ENCODE results near the gene NUP188.
A peak's percentile ranks its signal among the peaks of the same experiment; 100 is the strongest.

NUP188 gene

GRCh38 chr9:129008986-129009583 lies 61.6 kb downstream of the NUP188 start:
- DNase-seq: no peak

GRCh38 chr9:129009584-129010141 lies 62.2 kb downstream of the NUP188 start:
- DNase-seq: no peak

- DNase-seq: no peak
These were observed 62.9 kb downstream of the NUP188 start for GRCh38 chr9:129010267-129010975.

DNA sequence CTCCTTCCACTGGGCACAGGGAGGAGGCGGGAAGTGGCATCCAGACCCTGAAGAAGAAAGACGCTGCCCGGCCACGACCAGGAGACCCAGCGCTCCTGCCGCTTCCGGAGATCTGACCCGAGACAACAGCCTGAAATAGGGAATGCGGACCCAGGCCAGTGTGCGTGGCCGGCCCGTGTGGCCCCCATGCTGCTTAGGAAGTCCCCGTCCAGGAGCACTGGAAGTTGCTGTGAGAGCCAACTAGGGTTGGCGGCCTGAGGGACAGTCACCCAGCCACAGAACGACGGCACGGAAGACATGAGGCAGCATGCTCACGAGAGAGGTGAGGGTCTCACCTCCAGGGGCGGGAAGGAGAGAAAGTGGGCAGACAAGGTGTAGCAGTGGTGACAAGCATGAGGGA lies 63.7 kb downstream of the NUP188 start:
- no peak for DNase-seq

DNA sequence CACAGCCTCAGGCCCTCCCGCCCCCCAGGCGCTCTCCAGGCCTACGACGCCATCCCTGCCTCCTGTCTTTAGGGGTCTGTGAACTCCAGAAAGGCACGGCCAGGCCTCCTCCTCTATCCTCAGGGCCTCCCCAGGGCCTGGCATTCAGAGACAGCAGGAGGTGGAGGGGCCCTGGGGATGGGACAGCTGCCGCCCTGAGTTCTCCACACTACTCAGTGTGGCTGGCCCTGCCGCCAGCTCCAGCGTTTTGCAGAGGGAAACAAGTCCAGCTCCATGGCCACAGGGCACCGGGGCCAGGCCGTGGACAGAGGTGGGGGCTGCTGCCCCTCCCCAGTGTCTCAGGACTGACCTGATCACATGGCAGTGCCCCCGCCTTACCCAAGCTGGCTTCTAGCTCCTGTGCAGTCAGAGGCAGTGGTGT lies 64.3 kb downstream of the NUP188 start:
- no peak for DNase-seq

- no peak for DNase-seq
These were observed 64.8 kb downstream of the NUP188 start for GRCh38 chr9:129012343-129012742.

- no peak for DNase-seq
These were observed 65.5 kb downstream of the NUP188 start for GRCh38 chr9:129012893-129013448.

DNA sequence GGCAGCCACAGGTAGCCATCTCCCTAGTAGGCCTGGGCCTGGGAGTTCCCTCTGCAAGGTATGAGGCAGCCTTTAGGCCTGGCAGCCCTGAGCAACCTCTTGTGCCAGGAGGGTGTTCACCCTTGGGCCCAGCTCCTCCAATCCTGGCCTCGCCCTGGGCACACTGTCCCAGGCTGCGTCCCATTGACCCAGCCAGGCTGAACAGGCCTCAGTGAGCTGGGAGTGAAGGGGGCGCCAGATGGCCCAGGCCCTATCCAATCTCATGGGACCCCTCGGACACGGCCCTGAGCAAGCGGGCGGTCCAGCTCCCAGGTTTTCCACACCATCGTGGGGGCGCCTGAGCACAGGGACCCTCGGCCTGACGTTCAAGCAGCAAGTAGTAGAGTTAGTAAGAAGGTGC lies 66.2 kb downstream of the NUP188 start:
- no peak for DNase-seq

GRCh38 chr9:129014124-129014523 lies 66.6 kb downstream of the NUP188 start:
- DNase-seq: no peak

DNA sequence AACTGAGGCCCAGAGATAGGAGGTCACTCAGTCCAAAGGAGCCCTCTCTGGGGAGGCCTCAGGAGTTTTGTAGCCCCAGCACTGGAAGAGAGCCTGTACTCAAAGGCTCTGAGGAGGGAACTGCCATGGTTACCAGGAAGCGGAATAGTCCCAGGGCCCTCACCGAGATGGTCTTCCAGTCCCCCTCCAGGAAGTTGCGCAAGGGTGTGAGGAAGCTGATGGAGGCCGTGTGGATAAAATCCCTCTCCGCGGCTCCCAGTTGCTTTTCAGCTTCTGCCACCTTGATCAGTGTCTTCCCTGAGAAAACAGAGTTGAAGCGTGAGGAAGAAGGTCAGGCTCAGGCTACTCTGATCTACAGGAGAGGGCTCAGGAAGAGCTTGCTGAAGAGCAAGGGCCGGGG lies 67.1 kb downstream of the NUP188 start:
- DNase-seq: no peak

- no peak for DNase-seq
These were observed 73.6 kb downstream of the NUP188 start for GRCh38 chr9:129021091-129021490.

DNA sequence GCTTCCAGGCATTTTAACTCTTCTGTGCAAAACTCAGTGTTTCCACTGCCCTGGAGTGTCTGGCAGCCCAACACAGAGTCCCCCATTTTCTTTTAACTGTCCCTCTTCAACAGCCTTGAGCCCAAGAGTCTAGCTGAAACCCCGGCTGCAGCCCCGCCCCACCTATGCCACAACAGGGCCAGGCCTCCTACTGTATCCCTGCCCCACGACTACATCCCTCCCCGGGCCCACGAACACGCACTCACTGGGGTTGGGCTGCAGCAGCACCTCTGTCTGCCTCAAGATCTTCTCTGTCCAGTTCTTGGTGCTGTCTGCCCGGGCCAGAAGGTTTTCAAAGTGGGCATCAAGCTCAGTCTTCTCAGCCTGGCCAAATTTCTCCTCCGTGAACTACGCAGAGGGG lies 74.5 kb downstream of the NUP188 start:
- no peak for DNase-seq

DNA sequence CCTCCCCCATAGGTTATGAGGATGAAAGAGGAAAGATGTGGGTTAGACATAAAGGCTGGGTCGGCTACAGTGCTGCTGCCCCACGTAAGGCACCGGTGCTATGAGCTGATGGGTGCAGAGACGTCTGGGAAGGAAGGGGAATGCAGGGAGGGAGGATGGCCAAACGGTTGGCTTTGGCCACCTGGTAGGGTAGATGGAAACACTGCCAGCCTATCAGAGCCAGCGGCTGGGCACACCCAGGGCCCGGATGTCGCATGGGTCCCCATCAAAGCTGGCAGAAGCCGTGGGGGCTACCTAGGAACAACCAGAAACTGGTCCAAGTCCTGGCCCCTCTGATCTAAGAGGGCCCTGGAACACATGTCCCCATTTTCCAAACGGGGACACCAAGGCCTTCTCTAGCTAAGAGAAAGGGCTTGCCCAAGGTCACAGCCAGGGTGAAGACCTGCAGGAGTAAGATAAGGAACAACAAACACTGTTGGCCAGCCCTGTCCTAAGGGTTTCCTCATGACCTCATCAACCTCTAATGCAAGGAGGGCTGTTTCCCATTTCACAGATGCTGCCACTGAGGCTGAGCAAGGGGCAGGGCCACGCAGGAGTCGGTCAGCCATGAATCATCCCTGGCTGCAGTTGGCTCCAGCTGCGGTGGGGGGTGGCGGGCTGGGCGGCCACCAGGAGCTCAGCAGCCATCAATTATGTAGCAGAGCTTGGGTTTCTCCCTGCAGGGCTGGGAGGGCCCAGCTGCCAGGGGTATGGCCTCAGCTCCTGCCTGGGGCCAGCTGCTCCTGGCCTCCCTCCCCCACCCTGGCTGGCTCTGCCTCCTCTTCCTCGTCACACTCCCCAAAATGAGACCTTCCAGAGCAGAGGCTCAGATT lies 75.8 kb downstream of the NUP188 start:
- DNase-seq: no peak

- no peak for DNase-seq
These were observed 76.4 kb downstream of the NUP188 start for GRCh38 chr9:129023908-129024233.

DNA sequence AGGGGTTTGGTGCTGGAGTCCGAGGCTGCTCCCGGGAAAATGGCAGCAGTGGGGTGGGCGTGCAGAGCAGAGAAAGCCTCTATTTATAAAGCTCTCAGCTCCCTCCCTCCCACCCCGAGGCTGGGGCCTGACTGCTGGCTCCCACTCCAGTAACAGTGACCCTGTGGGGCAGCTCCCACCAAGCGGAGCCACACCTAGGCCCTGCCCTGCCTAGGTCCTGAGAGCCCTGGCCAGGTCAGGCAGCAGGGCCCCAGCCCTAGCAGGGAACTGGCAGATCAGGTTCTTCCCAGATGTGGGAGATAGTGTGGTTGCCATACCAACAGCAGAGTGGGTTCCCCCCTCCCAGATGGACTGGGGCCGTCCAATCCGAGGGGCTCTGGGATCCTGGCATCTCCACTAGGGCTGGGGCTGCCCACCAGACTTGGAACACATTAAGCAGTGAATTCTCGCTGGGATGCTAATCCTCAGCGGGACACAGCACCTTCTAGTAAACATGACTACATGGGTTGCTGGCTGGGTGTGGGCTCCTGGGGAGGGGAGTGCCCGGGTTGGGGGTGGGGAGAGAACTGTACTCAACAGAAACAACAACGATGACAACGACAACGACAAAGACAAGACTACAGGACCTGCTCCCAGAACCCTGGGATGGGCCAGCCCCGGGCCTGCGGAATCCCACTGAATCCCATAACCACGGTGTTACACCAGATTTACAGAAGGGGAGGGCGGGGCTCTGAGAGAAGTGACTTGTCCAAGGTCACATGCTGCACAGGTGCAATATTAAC lies 79.1 kb downstream of the NUP188 start:
- DNase-seq: peak; percentile 80

DNA sequence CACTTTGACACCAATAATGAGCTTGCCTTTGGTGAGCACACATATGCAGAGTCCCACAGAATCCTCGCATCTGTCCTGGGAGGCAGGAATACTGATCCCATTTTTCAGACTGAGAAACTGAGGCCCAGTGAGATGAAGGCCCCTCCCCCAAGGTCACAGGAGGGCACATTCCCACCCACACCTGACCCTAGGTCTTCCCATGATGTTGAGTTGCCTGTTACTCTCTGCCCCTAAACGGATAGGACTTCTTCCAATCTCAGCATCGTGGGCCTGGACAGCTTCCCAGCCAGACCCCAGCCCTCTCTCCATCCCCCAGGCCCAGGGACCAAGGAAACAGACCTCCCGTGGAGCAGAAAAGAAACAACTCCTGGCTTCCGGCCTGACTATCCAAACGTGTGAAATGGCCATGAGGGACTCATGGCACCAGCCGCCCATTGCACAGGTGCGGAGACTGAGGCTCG lies 79.8 kb downstream of the NUP188 start:
- no peak for DNase-seq

DNA sequence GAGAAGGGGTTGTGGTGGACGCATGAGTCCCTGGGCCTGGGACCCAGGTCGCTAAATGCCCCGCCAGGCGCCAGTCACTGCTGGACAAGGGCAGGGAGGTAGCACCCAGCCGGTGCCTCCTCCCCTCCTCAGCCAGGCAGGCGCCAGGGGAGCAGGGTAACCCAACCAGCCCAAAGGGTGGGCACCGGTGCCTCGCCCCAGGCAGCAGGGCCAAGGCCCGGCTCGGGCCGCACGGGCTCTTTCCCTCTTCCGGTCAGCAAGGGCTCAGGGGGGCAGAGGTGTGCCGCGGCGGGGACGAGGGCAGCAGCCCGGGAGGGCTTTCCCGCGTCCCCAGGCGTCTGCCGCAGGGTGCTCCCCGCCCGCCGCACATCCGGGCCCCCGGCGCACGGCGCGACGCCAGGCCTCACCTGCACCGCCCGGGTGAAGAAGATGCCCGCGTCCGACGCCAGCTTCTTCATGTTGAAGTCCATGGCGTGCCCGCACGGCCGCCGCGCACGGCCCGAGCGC lies 80.2 kb downstream of the NUP188 start:
- DNase-seq: peak; percentile 88

- peak; percentile 94 for DNase-seq
These were observed 80.9 kb downstream of the NUP188 start, which contains the start of gene SH3GLB2 for GRCh38 chr9:129028192-129028966. SH3GLB2 (minus strand) TSS chr9:129028331; CDS start chr9:129028154, 177 bp downstream.

- DNase-seq: no peak
These were observed 82.7 kb downstream of the NUP188 start for GRCh38 chr9:129030191-129030590.

GRCh38 chr9:129031514-129031913 lies 84.0 kb downstream of the NUP188 start:
- no peak for DNase-seq

- no peak for DNase-seq
These were observed 85.2 kb downstream of the NUP188 start for GRCh38 chr9:129032541-129033159.
